Ectodermal cell (in vitro differentiated cells): ENCODE results near the gene RAB40A.
"Not testable (repeated sequence)": the region's sequence is repeated elsewhere in the genome, so short reads cannot be mapped to it uniquely, and the experiment has no call there.

Source experiments
- H3K27ac ChIP-seq: 2 replicates; pipeline ENCODE4 v1.7.0; 2013; ENCODE audit warnings: mild to moderate bottlenecking, low read depth, low read length; ENCODE audit not compliant: insufficient read depth, poor library complexity, severe bottlenecking
- H3K27me3 ChIP-seq: 2 replicates; pipeline ENCODE4 v1.7.0; 2013; ENCODE audit warnings: mild to moderate bottlenecking, low read length; ENCODE audit not compliant: insufficient read depth, control insufficient read depth, poor library complexity, severe bottlenecking
- H3K36me3 ChIP-seq: one replicate; pipeline ENCODE4 v1.7.0; 2013; ENCODE audit warnings: low read length; ENCODE audit not compliant: control insufficient read depth, insufficient read depth
- H3K4me1 ChIP-seq: one replicate; pipeline ENCODE4 v1.7.0; 2013; ENCODE audit warnings: low read length; ENCODE audit not compliant: control insufficient read depth, insufficient read depth
- H3K4me3 ChIP-seq: 2 replicates; pipeline ENCODE4 v1.7.0; 2013; ENCODE audit warnings: low read depth, low read length, control low read depth; ENCODE audit not compliant: insufficient read depth
- H3K9me3 ChIP-seq: 2 replicates; pipeline ENCODE4 v1.7.0; 2013; ENCODE audit warnings: mild to moderate bottlenecking, low read length, moderate library complexity; ENCODE audit not compliant: control insufficient read depth
- WGBS, 2 experiments: methylation state at CpG; one replicate each; pipeline ENCODE4 v1.1.7; 2013; ENCODE audit warnings: missing lambda C conversion rate in 2 of 2; 5-methylcytosine and 5-hydroxymethylcytosine counted together

RAB40A gene

GRCh38 chrX:103469977-103470376 lies 49.3 kb downstream of the RAB40A start:
- not testable (repeated sequence) for H3K27me3 ChIP-seq, H3K27ac ChIP-seq, H3K4me1 ChIP-seq, H3K9me3 ChIP-seq, H3K36me3 ChIP-seq, H3K4me3 ChIP-seq
- 97% methylated on average over 6 to 8 of the region's 8 CpGs for WGBS, 2 experiments

- H3K9me3 ChIP-seq = no peaks in the 10 kb centered on the region
- no peak overlapping the region for H3K4me3 ChIP-seq
- 85 to 89% methylated on average over 1 to 2 of the region's 2 CpGs for WGBS, 2 experiments
- no peaks in the 10 kb centered on the region for H3K4me1 ChIP-seq
- H3K27ac ChIP-seq = no peak overlapping the region
- no peaks in the 10 kb centered on the region for H3K27me3 ChIP-seq
- no peaks in the 10 kb centered on the region for H3K36me3 ChIP-seq
Observed at GRCh38 chrX:103467887-103468286, 51.4 kb downstream of the RAB40A start.

GRCh38 chrX:103467156-103467555 lies 52.1 kb downstream of the RAB40A start:
- no peak overlapping the region for H3K27ac ChIP-seq
- no peak overlapping the region for H3K4me3 ChIP-seq
- no peaks in the 10 kb centered on the region for H3K4me1 ChIP-seq
- WGBS, 2 experiments = 89 to 90% methylated on average over 2 of the region's 2 CpGs
- no peaks in the 10 kb centered on the region for H3K36me3 ChIP-seq
- no peaks in the 10 kb centered on the region for H3K27me3 ChIP-seq
- H3K9me3 ChIP-seq = no peaks in the 10 kb centered on the region

DNA sequence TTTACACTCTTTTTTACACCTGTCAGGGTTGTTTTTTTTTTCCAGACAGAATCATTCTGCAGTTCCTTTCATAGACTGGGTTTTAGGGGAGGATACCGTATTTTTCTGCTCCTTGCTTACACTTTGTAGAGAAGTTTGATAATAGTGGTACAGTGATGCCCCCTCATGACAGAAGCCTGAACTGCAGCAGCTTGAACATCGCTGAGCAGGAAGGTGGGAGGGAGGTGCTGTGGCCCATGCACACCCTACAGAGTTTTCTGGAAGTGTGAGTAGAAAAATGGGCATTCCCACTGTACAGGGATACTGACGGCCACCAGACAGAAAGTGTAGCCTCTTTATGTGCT lies 54.5 kb downstream of the RAB40A start:
- WGBS, 2 experiments = 5 to 13% methylated on average over 3 of the region's 3 CpGs
- Histone ChIP-seq H3K27ac (no peak overlapping the region), H3K4me3 (no peak overlapping the region)

DNA sequence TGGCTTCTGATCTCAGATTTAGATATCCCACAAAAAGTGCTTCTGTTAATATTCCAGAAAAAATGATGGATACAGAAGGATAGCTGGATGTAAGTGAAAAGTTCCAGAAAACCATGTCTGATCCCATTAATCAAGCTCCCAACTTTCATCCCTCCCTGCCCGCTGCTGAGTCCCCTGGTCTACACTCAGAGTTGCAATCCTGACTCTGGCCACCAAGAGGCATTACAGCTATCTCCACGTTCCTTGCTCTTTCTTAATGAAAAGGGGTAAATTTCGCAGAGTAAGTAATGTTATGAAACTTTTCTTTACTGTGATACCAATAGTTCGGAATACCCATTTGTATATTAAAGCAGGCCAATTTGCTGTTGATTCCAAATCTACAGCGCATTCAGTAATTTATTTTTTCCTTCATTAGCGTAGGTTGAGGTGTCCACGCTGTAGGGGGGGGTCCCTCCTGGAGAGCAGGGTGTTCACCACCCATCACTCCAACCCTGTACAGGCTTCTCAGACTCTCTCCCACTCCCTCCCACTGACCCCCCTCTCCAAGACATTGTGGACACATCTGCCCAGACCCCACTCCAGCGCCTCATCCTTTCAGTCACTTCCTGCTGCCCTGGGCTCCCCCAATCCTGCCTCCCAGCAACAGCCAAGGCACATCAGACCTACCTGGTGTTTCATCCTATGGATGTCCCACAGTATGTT lies 55.1 kb downstream of the RAB40A start:
- no peaks in the 10 kb centered on the region for H3K36me3 ChIP-seq
- H3K27me3 ChIP-seq = no peaks in the 10 kb centered on the region
- WGBS, 2 experiments = 64 to 69% methylated on average over 6 to 8 of the region's 8 CpGs
- H3K4me1 ChIP-seq = no peaks in the 10 kb centered on the region
- no peak overlapping the region for H3K27ac ChIP-seq
- H3K9me3 ChIP-seq = no peaks in the 10 kb centered on the region
- H3K4me3 ChIP-seq = no peak overlapping the region

More for the DNA sequence above, 54.5 kb downstream of the RAB40A start:
- H3K4me1 ChIP-seq = no peaks in the 10 kb centered on the region
- no peaks in the 10 kb centered on the region for H3K9me3 ChIP-seq
- H3K36me3 ChIP-seq = no peaks in the 10 kb centered on the region
- no peaks in the 10 kb centered on the region for H3K27me3 ChIP-seq

- Histone ChIP-seq H3K36me3 (no peaks in the 10 kb centered on the region), H3K27me3 (no peaks in the 10 kb centered on the region), H3K4me1 (no peaks in the 10 kb centered on the region), H3K27ac (no peak overlapping the region), H3K9me3 (no peaks in the 10 kb centered on the region), H3K4me3 (no peak overlapping the region)
- WGBS, 2 experiments = 82 to 86% methylated on average over 1 of the region's 1 CpG
Observed at GRCh38 chrX:103461156-103461555, 58.1 kb downstream of the RAB40A start.

DNA sequence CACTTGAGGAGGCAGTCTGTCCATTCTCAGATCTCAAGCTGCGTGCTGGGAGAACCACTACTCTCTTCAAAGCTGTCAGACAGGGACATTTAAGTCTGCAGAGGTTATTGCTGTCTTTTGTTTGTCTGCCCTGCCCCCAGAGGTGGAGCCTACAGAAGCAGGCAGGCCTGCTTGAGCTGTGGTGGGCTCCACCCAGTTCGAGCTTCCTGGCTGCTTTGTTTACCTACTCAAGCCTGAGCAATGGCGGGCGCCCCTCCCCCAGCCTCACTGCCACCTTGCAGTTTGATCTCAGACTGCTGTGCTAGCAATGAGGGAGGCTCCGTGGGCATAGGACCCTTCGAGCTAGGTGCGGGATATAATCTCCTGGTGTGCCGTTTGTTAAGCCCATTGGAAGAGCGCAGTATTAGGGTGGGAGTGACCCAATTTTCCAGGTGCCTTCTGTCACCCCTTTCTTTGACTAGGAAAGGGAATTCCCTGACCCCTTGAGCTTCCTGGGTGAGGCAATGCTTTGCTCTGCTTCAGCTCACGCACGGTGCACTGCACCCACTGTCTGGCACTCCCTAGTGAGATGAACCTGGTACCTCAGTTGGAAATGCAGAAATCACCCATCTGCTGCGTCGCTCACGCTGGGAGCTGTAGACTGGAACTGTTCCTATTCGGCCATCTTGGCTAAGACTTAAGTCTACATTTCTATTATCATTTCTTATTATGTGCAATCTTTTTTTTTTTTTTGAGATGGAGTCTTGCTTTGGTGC lies 59.1 kb downstream of the RAB40A start:
- not testable (repeated sequence) for H3K4me1 ChIP-seq, H3K4me3 ChIP-seq
- WGBS, 2 experiments = 96 to 98% methylated on average over 11 to 15 of the region's 15 CpGs

GRCh38 chrX:103453655-103454054 lies 65.6 kb downstream of the RAB40A start:
- Histone ChIP-seq H3K27ac (no peak overlapping the region), H3K27me3 (no peaks in the 10 kb centered on the region), H3K9me3 (no peaks in the 10 kb centered on the region), H3K36me3 (no peaks in the 10 kb centered on the region), H3K4me3 (no peak overlapping the region), H3K4me1 (no peaks in the 10 kb centered on the region)
- WGBS, 2 experiments = 100% methylated on average over 2 of the region's 2 CpGs

More for the DNA sequence above, 59.1 kb downstream of the RAB40A start:
- H3K9me3 ChIP-seq, H3K36me3 ChIP-seq, H3K27ac ChIP-seq, H3K27me3 ChIP-seq: not testable (repeated sequence)
